Neural cell (in vitro differentiated cells): ENCODE data around the gene ACSS1. TPM values are rescaled to one million over a fixed set of nuclear protein-coding genes. Genes with fewer than 3 reads are reported as not detected.

Source experiments
- H2AFZ ChIP-seq: fragments of 200-600, 300-800 bp; sonication (generic), shearing (Covaris generic); 2 replicates; pipeline ENCODE4 v1.6.0; 2014; ENCODE audit warnings: low read depth, mild to moderate bottlenecking, antibody characterized with exemption, low read length, moderate library complexity
- H3F3A ChIP-seq: fragments of 200-600 bp; shearing (Covaris generic); 2 replicates; pipeline ENCODE4 v1.6.1; 2016; ENCODE audit warnings: mild to moderate bottlenecking, moderate library complexity, mixed read lengths, antibody characterized with exemption, low read length; ENCODE audit not compliant: insufficient read depth, poor library complexity, severe bottlenecking
- H3K27ac ChIP-seq: fragments of 200-600, 300-800 bp; sonication (generic), shearing (Covaris generic); 2 replicates; pipeline ENCODE4 v1.5.1; 2014; ENCODE audit warnings: mild to moderate bottlenecking, low read length, moderate library complexity
- H3K27me3 ChIP-seq: fragments of 300-800, 200-600 bp; sonication (generic), shearing (Covaris generic); 2 replicates; pipeline ENCODE4 v1.6.0; 2014; ENCODE audit warnings: mild to moderate bottlenecking, low read depth, low read length, moderate library complexity; ENCODE audit not compliant: insufficient read depth
- H3K36me3 ChIP-seq: fragments of 300-800, 200-600 bp; sonication (generic), shearing (Covaris generic); 2 replicates; pipeline ENCODE4 v1.5.1; 2014; ENCODE audit warnings: mild to moderate bottlenecking, antibody characterized with exemption, low read length, moderate library complexity; ENCODE audit not compliant: insufficient read depth
- H3K4me2 ChIP-seq: fragments of 300-800, 200-600 bp; sonication (generic), shearing (Covaris generic); 2 replicates; pipeline ENCODE4 v1.6.0; 2014; ENCODE audit warnings: mild to moderate bottlenecking, low read length
- H3K4me3 ChIP-seq: fragments of 300-800, 200-600 bp; sonication (generic), shearing (Covaris generic); 2 replicates; pipeline ENCODE4 v1.5.1; 2014; ENCODE audit warnings: mild to moderate bottlenecking, low read length, moderate library complexity
- H3K79me2 ChIP-seq: fragments of 200-600 bp; shearing (Covaris generic); replicated peaks from 2 replicates; pipeline ENCODE4 v1.6.0; 2014; ENCODE audit warnings: mild to moderate bottlenecking, low read length, moderate library complexity; ENCODE audit not compliant: insufficient read depth
- H3K9ac ChIP-seq: fragments of 300-800, 200-600 bp; sonication (generic), shearing (Covaris generic); 2 replicates; pipeline ENCODE4 v1.6.1; 2016; ENCODE audit warnings: mild to moderate bottlenecking, low read length, mixed read lengths
- H3K9me2 ChIP-seq: fragments of 200-600 bp; shearing (Covaris generic); 2 replicates; pipeline ENCODE4 v1.6.1; 2016; ENCODE audit warnings: mild to moderate bottlenecking, low read length, mixed read lengths; ENCODE audit not compliant: insufficient read depth
- H3K9me3 ChIP-seq: fragments of 200-600, 300-800 bp; sonication (generic), shearing (Covaris generic); 2 replicates; pipeline ENCODE4 v1.6.1; 2016; ENCODE audit warnings: mild to moderate bottlenecking, mixed run types, low read length, moderate library complexity, mixed read lengths
- H4K20me1 ChIP-seq: fragments of 200-600 bp; shearing (Covaris generic); 2 replicates; pipeline ENCODE4 v1.6.1; 2016; ENCODE audit warnings: mild to moderate bottlenecking, mixed run types; ENCODE audit not compliant: insufficient read depth
- CTCF ChIP-seq: fragments of 450-650 bp; IDR thresholded peaks from 2 replicates; pipeline ENCODE4 v1.5.1; 2014; ENCODE audit warnings: antibody characterized with exemption, mild to moderate bottlenecking, moderate library complexity; ENCODE audit not compliant: poor library complexity, severe bottlenecking
- EP300 ChIP-seq: fragments of 450-650 bp; conservative IDR thresholded peaks from 2 replicates; pipeline ENCODE4 v1.6.1; 2014; ENCODE audit warnings: antibody characterized with exemption, mild to moderate bottlenecking, moderate library complexity; ENCODE audit not compliant: poor library complexity, severe bottlenecking
- EZH2 ChIP-seq: fragments of 200-600, 300-800 bp; shearing (Covaris generic), sonication (generic); IDR thresholded peaks from 2 replicates; pipeline ENCODE4 v1.6.1; 2014; ENCODE audit warnings: antibody characterized with exemption, low read length, borderline replicate concordance, mild to moderate bottlenecking; ENCODE audit not compliant: insufficient read depth, poor library complexity, severe bottlenecking
- MXI1 ChIP-seq: fragments of 450-650 bp; conservative IDR thresholded peaks from 2 replicates; pipeline ENCODE4 v1.6.1; 2014; ENCODE audit warnings: antibody characterized with exemption, mild to moderate bottlenecking; ENCODE audit not compliant: poor library complexity, severe bottlenecking
- POLR2AphosphoS5 ChIP-seq: IDR thresholded peaks from 2 replicates; pipeline ENCODE4 v1.6.1; 2012
- RAD21 ChIP-seq: fragments of 450-650 bp; conservative IDR thresholded peaks from 2 replicates; pipeline ENCODE4 v1.6.1; 2014; ENCODE audit warnings: antibody characterized with exemption, mild to moderate bottlenecking, moderate library complexity
- SMC3 ChIP-seq: fragments of 450-650 bp; conservative IDR thresholded peaks from 2 replicates; pipeline ENCODE4 v1.6.1; 2014; ENCODE audit warnings: antibody characterized with exemption, mild to moderate bottlenecking, moderate library complexity; ENCODE audit not compliant: poor library complexity
- TAF1 ChIP-seq: IDR thresholded peaks from 2 replicates; pipeline ENCODE4 v1.6.1; 2012; ENCODE audit warnings: low read depth
- polyA plus RNA-seq: library from polyadenylated mRNA; depleted of rRNA; stranded (reverse); fragments of >200 nt; gene quantifications from 2 replicates; pipeline ENCODE4 v1.2.3, GENCODE V29; 2014
- TF ChIP-seq, protein P1 (sequence below): IDR thresholded peaks from 2 replicates; pipeline ENCODE4 v1.6.1; 2012; ENCODE audit warnings: borderline replicate concordance

The ACSS1 gene
- polyA plus RNA-seq, 1 donor from 2014 or later, result not detected

DNA sequence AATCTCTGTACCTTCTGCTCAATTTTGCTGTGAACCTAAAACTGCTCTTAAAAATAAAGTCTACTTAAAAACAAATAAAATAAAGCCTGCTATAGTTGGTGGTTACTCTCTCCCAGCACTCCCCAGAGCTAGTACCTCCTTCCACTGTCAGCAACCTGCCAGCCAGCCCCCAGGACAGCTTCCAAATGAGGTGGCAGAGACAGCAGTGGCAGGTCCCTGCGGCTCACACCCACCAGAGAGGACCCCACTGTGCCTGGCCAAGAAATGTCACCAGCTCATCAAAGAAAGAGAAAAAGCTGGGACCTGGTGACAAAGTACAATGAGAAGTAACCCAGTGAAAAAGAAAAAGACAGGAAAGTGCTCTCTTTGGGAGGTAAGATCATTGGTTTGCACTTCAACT, 80.6 kb downstream of the ACSS1 start:
- TF ChIP-seq MXI1 (no peak), RAD21 (no peak), CTCF (no peak), TAF1 (no peak), EZH2 (no peak), EP300 (no peak), SMC3 (no peak), POLR2AphosphoS5 (no peak)
- TF ChIP-seq, protein P1, sequence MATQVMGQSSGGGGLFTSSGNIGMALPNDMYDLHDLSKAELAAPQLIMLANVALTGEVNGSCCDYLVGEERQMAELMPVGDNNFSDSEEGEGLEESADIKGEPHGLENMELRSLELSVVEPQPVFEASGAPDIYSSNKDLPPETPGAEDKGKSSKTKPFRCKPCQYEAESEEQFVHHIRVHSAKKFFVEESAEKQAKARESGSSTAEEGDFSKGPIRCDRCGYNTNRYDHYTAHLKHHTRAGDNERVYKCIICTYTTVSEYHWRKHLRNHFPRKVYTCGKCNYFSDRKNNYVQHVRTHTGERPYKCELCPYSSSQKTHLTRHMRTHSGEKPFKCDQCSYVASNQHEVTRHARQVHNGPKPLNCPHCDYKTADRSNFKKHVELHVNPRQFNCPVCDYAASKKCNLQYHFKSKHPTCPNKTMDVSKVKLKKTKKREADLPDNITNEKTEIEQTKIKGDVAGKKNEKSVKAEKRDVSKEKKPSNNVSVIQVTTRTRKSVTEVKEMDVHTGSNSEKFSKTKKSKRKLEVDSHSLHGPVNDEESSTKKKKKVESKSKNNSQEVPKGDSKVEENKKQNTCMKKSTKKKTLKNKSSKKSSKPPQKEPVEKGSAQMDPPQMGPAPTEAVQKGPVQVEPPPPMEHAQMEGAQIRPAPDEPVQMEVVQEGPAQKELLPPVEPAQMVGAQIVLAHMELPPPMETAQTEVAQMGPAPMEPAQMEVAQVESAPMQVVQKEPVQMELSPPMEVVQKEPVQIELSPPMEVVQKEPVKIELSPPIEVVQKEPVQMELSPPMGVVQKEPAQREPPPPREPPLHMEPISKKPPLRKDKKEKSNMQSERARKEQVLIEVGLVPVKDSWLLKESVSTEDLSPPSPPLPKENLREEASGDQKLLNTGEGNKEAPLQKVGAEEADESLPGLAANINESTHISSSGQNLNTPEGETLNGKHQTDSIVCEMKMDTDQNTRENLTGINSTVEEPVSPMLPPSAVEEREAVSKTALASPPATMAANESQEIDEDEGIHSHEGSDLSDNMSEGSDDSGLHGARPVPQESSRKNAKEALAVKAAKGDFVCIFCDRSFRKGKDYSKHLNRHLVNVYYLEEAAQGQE, result no peak
- H3K4me3 ChIP-seq, result no peak overlapping the region
- H3K36me3 ChIP-seq, result peaks cover 21% of the 10 kb centered on the region
- H3K4me2 ChIP-seq, result no peak overlapping the region
- no peaks in the 10 kb centered on the region for H3K9me2 ChIP-seq
- H3F3A ChIP-seq, result no peaks in the 10 kb centered on the region
- H3K79me2 ChIP-seq, result no peaks in the 10 kb centered on the region
- peaks cover 12% of the 10 kb centered on the region for H3K9me3 ChIP-seq
- H3K27me3 ChIP-seq, result no peaks in the 10 kb centered on the region
- no peak overlapping the region for H2AFZ ChIP-seq
- no peaks in the 10 kb centered on the region for H4K20me1 ChIP-seq
- no peak overlapping the region for H3K27ac ChIP-seq
- H3K9ac ChIP-seq, result no peak overlapping the region

DNA sequence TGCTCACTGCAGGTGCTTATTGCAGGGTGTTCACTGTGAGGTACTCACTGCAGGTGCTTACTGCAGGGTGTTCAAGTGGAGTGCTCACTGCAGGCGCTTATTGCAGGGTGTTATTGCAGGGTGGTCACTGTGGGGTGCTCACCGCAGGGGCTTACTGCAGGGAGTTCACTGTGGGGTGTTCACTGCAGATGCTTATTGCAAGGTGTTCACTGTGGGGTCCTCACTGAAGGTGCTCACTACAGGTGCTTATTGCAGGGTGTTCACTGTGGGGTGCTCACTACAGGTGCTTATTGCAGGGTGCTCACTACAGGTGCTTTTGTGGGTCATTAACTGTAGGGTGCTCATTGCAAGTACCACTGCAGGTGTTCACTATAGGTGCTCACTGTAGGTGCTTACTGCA, 85.6 kb downstream of the ACSS1 start:
- Histone ChIP-seq H3K79me2 (no peaks in the 10 kb centered on the region), H3K27ac (no peak overlapping the region), H3K4me2 (no peak overlapping the region), H3K36me3 (peaks cover 14% of the 10 kb centered on the region), H3K27me3 (no peaks in the 10 kb centered on the region), H3K9me3 (peaks cover 7% of the 10 kb centered on the region), H2AFZ (no peak overlapping the region), H3K9ac (no peak overlapping the region), H3K4me3 (no peak overlapping the region), H3F3A (no peaks in the 10 kb centered on the region), H3K9me2 (no peaks in the 10 kb centered on the region), H4K20me1 (no peaks in the 10 kb centered on the region)
- TF ChIP-seq POLR2AphosphoS5 (no peak), CTCF (no peak), TAF1 (no peak)
